GM12891 (cell line): ENCODE measurements around the gene PIF1.

Experiments
- POLR2A ChIP-seq: IDR thresholded peaks from 2 replicates; pipeline ENCODE4 v1.6.1; 2011; ENCODE audit warnings: low read depth, low read length, control low read depth
- TAF1 ChIP-seq: IDR thresholded peaks from 2 replicates; pipeline ENCODE4 v1.6.1; 2011; ENCODE audit warnings: low read depth, low read length, control low read depth

DNA sequence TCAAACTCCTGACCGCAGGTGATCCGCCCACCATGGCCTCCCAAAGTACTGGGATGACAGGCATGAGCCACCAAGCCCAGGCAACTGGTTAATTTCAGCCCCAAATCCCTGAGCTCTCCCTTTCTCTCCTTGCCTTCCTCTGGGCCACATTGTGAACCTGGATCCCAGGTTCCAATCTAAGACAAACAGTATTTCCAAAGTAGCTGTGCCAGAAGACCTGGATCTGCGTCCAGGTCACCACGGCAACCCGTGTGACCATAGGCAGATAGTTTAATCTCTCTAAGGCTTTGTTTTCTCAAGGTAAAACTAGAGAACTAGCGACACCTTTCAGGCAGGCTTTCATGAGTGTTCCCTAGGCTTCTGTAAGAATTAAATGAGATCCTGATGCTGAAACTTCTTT, 44.1 kb downstream of the PIF1 start:
- TF ChIP-seq POLR2A (no peak), TAF1 (no peak)
